Testis (tissue), 3 donors: ENCODE measurements around the gene COX6B1. TPM values are rescaled to one million over a fixed set of nuclear protein-coding genes. Genes with fewer than 3 reads are reported as not detected.

ENCODE experiments used
- DNase-seq: peaks from one replicate; pipeline ENCODE4 v3.0.0-alpha.2; 2019
- H3K27ac ChIP-seq, 2 donors: fragments of 200-600 bp; sonication (generic); one replicate each; pipeline ENCODE4 v1.5.1; 2019
- H3K27me3 ChIP-seq: fragments of 200-600 bp; sonication (generic); one replicate; pipeline ENCODE4 v1.5.1; 2019
- H3K36me3 ChIP-seq: fragments of 200-600 bp; sonication (generic); one replicate; pipeline ENCODE4 v1.5.1; 2017; ENCODE audit warnings: low read depth; ENCODE audit errors: missing control alignments
- H3K4me1 ChIP-seq: fragments of 200-600 bp; sonication (generic); one replicate; pipeline ENCODE4 v1.5.1; 2019
- H3K4me3 ChIP-seq, 2 donors: fragments of 200-600 bp; sonication (generic); one replicate each; pipeline ENCODE4 v1.5.1; 2017 to 2019
- H3K9me3 ChIP-seq: fragments of 200-600 bp; sonication (generic); one replicate; pipeline ENCODE4 v1.5.1; 2017
- POLR2A ChIP-seq: fragments of 450-650 bp; IDR thresholded peaks from one replicate; pipeline ENCODE4 v1.6.1; 2017; ENCODE audit warnings: antibody characterized with exemption, mild to moderate bottlenecking, moderate library complexity
- WGBS, 2 donors: methylation state at CpG; one replicate each; pipeline ENCODE4 v1.1.5; 2018; 5-methylcytosine and 5-hydroxymethylcytosine counted together
- intact Hi-C: fragments of 100-400 bp; cut with DNase I; formaldehyde crosslinking; loops from one replicate; pipeline ENCODE4 v1.15.1; 2023; ENCODE audit warnings: low total_unique reads
- polyA plus RNA-seq: library from polyadenylated mRNA; stranded (reverse); fragments of 350-450 nt; fragmentation: Illumina TruSeq; extraction: RNeasy Lipid Tissue Mini Kit (QIAGEN cat#74804); gene quantifications from one replicate; pipeline ENCODE4 v1.2.3, GENCODE V29; 2014; ENCODE audit warnings: low read depth, low replicate concordance; ENCODE audit not compliant: insufficient read depth
- total RNA-seq, 2 donors: library from RNA; depleted of rRNA; stranded (reverse); fragments of >200 nt; gene quantifications; one replicate each; pipeline ENCODE4 v1.2.3, GENCODE V29; 2016
- TF ChIP-seq, protein P1 (sequence below), 3 experiments: fragments of 450-650 bp in 2 of 3; fragments of 200-600 bp in 1 of 3; sonication (generic) in 1 of 3; IDR thresholded peaks; one replicate each; pipeline ENCODE4 v1.5.1; 2016 to 2019; ENCODE audit warnings: antibody characterized with exemption in 3 of 3, mild to moderate bottlenecking in 2 of 3, moderate library complexity in 1 of 3

The COX6B1 gene
- total and polyA plus RNA-seq, 3 donors from 2014 or later: 198 to 322 (median 262) TPM

DNA sequence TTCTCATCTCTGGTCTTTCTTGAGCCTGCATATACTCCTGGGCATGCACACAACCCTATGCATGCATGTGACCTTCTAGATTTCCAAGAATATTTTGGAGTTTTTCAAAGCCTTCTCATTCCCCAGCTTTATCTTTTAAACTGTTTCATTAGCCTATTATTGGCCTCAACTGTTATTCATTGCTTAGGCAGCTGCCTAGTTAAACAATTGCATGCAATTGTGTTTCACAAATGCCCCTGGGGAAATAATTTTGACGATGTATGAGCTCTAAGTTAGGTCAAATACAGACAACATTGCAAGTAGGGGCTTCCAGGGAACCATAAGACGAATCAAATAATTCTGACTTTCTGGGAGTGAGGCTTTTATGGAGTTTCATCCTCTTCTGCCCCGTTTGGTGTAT lies 15.9 kb downstream of the COX6B1 start:
- Histone ChIP-seq H3K9me3 (no peaks in the 10 kb centered on the region), H3K27ac (no peak overlapping the region), H3K36me3 (no peaks in the 10 kb centered on the region), H3K4me3 (no peak overlapping the region), H3K27me3 (no peaks in the 10 kb centered on the region), H3K4me1 (no peaks in the 10 kb centered on the region)
- intact Hi-C loops: no loop called here
- WGBS, 2 donors: 86 to 88% methylated on average over 3 of the region's 3 CpGs
- DNase-seq: no peak
- no peak for TF ChIP-seq POLR2A
- TF ChIP-seq, protein P1, sequence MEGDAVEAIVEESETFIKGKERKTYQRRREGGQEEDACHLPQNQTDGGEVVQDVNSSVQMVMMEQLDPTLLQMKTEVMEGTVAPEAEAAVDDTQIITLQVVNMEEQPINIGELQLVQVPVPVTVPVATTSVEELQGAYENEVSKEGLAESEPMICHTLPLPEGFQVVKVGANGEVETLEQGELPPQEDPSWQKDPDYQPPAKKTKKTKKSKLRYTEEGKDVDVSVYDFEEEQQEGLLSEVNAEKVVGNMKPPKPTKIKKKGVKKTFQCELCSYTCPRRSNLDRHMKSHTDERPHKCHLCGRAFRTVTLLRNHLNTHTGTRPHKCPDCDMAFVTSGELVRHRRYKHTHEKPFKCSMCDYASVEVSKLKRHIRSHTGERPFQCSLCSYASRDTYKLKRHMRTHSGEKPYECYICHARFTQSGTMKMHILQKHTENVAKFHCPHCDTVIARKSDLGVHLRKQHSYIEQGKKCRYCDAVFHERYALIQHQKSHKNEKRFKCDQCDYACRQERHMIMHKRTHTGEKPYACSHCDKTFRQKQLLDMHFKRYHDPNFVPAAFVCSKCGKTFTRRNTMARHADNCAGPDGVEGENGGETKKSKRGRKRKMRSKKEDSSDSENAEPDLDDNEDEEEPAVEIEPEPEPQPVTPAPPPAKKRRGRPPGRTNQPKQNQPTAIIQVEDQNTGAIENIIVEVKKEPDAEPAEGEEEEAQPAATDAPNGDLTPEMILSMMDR (IDR thresholded peaks at IDR 0.05): no peak

DNA sequence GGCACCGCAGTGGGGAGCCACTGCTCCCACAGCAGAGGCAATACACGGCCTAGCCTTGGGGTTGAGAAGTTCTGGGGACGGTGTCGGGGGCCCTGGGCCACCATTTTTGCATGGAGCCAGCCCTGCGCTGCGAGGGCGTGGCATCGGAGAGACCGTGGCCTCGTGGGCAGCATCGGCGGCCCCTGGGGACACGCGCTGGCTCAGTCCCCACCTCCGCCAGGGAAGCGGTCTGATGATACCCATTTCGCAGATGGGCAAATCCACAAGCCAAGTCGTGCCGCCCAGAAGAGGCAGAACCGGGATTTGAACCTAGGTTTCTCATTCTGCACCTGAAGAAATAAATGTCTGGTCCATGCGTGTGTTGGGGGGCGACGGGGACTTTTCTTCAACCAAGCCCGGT lies 17.0 kb downstream of the COX6B1 start:
- TF ChIP-seq POLR2A: no peak
- TF ChIP-seq, protein P1 (IDR thresholded peaks at IDR 0.05): no peak
- Histone ChIP-seq H3K9me3 (no peaks in the 10 kb centered on the region), H3K27ac (no peak overlapping the region), H3K36me3 (no peaks in the 10 kb centered on the region), H3K4me1 (no peaks in the 10 kb centered on the region), H3K4me3 (no peak overlapping the region), H3K27me3 (no peaks in the 10 kb centered on the region)
- no peak for DNase-seq
- 95 to 96% methylated on average over 22 to 24 of the region's 24 CpGs for WGBS, 2 donors
- intact Hi-C loops: no loop called here

DNA sequence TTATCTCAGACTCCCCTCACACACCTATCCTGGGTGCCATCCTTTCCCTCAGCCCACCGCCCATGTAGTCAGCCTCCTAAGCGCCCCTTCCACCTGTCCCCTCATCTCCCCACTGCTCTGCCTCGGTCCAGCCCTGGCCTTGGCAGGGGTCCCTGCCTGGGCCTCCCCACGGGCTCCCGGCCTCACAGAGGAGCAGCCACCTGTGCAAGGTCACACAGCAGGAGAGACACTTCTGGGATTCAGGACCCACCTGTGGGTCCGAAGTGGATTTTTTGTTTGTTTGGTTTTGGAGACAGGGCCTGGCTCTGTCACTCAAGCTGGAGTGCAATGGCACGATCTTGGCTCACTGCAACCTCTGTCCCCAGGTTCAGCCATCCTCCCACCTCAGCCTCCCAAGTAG lies 17.5 kb downstream of the COX6B1 start:
- intact Hi-C loops: no loop called here

DNA sequence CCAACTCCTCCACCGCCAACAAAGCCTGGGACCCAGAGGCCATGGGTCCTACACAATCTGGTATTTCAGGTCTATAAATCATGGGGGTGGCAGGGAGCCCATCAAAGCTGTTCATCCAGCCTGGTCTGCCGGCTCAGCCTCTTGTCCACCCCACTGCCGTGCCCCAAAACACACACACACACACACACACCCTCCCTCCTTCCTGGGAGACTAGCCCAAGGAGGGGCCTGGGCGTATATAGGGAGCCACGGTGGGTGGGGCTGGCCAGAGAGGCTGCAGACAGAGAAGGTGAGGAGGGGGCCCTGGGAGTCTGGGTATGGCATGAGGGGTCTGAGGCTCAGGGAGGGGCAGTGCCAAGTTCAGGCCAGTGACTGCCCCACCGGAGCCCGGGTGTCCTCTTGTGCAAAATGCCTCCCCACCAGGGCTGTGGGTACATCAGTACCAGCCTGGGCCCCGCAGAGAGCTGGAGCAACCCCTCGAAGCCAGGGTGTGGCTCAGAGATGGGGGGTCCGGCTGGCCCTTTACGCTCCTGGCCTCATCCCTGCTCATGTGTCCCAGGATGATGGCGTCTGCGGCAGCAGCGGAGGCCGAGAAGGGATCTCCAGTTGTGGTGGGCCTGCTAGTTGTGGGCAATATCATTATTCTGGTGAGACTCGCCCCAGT lies 18.3 kb downstream of the COX6B1 start, which contains the start of gene UPK1A:
Gene UPK1A, plus strand, starts transcription at position 267 of the 663 bp plus-strand sequence. Its CDS starts 296 bp downstream, at position 563.
- no peak within 1 kb of the TSS for H3K4me3 ChIP-seq
- no peaks in the 10 kb centered on the region for H3K9me3 ChIP-seq
- TF ChIP-seq, protein P1 (IDR thresholded peaks at IDR 0.05): no peak
- TF ChIP-seq POLR2A: no peak
- no peaks in the 10 kb centered on the region for H3K36me3 ChIP-seq
- no peak within 1 kb of the TSS for H3K27ac ChIP-seq
- 49 to 73% methylated on average over 5 to 16 of the region's 16 CpGs for WGBS, 2 donors
- no peaks in the 10 kb centered on the region for H3K27me3 ChIP-seq
- no peaks in the 10 kb centered on the region for H3K4me1 ChIP-seq
- intact Hi-C loops: no loop called here
- no peak for DNase-seq

More for the DNA sequence above, 17.5 kb downstream of the COX6B1 start:
- Histone ChIP-seq H3K9me3 (no peaks in the 10 kb centered on the region), H3K27me3 (no peaks in the 10 kb centered on the region), H3K27ac (no peak overlapping the region), H3K36me3 (no peaks in the 10 kb centered on the region), H3K4me1 (no peaks in the 10 kb centered on the region), H3K4me3 (no peak overlapping the region)
- TF ChIP-seq, protein P1 (IDR thresholded peaks at IDR 0.05): no peak
- WGBS, 2 donors: 71 to 73% methylated on average over 5 to 7 of the region's 7 CpGs
- DNase-seq: no peak

DNA sequence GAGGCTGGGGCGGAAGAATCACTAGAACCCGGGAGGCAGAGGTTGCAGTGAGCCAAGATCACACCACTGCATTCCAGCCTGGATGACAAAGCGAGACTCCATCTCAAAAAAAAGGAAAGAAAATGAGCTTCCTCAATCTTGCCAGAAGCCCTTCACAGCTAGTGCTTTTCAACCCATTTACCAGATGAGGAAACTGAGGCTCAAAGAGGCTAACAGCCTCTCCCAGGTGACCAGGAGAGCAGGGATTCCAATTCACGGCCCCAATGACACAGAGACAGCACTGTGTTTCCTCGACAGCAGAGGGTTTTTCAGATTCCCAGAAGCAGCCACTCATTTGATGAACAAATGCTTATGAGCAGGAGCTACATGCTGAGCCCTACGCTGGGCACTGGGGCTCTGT lies 21.4 kb downstream of the COX6B1 start:
- no peak for DNase-seq
- Histone ChIP-seq H3K27me3 (no peaks in the 10 kb centered on the region), H3K9me3 (no peaks in the 10 kb centered on the region), H3K4me1 (peaks cover 4% of the 10 kb centered on the region), H3K27ac (no peak overlapping the region), H3K4me3 (no peak overlapping the region), H3K36me3 (no peaks in the 10 kb centered on the region)
- 87 to 90% methylated on average over 6 of the region's 6 CpGs for WGBS, 2 donors
- TF ChIP-seq POLR2A: no peak
- TF ChIP-seq, protein P1 (IDR thresholded peaks at IDR 0.05): no peak
- intact Hi-C loops: no loop called here
